Small intestine (tissue), 16 donors: Measurements from ENCODE around the gene OR7E24. TPM values are rescaled to one million over a fixed set of nuclear protein-coding genes. Genes with fewer than 3 reads are reported as not detected.
"Not testable (repeated sequence)": the region's sequence is repeated elsewhere in the genome, so short reads cannot be mapped to it uniquely, and the experiment has no call there.

Experiments used
- DNase-seq, 2 donors: peaks; one replicate each; pipeline versions ENCODE4 v3.0.0 to v3.0.0-alpha.2; 2013
- FAIRE-seq: peaks from 2 replicates; lab custom pipeline; 2012; peaks lifted over from hg19 to GRCh38; lab: Jason Lieb, UNC
- H3K27ac ChIP-seq, 3 donors: one replicate each; pipeline ENCODE4 v1.5.1; 2013; ENCODE audit warnings: low read length in 2 of 3, mild to moderate bottlenecking in 2 of 3, control low read depth in 1 of 3, inconsistent platforms in 1 of 3, low read depth in 1 of 3, moderate library complexity in 1 of 3
- H3K27me3 ChIP-seq, 3 donors: one replicate each; pipeline ENCODE4 v1.6.1; 2013; ENCODE audit warnings: low read length in 3 of 3, inconsistent platforms in 1 of 3; ENCODE audit not compliant: control insufficient read depth in 3 of 3, insufficient read depth in 3 of 3
- H3K36me3 ChIP-seq, 3 donors: one replicate each; pipeline ENCODE4 v1.6.1; 2013; ENCODE audit warnings: low read length in 3 of 3, inconsistent platforms in 1 of 3, low read depth in 1 of 3, mild to moderate bottlenecking in 1 of 3, moderate library complexity in 1 of 3; ENCODE audit not compliant: control insufficient read depth in 3 of 3, insufficient read depth in 2 of 3
- H3K4me1 ChIP-seq, 3 donors: one replicate each; pipeline ENCODE4 v1.6.1; 2013; ENCODE audit warnings: low read length in 2 of 3, inconsistent platforms in 1 of 3, low read depth in 1 of 3, mild to moderate bottlenecking in 1 of 3, moderate library complexity in 1 of 3; ENCODE audit not compliant: control insufficient read depth in 3 of 3, insufficient read depth in 2 of 3
- H3K4me3 ChIP-seq, 3 donors: one replicate each; pipeline ENCODE4 v1.5.1; 2013; ENCODE audit warnings: low read length in 3 of 3, control low read depth in 1 of 3, inconsistent platforms in 1 of 3, low read depth in 1 of 3, mild to moderate bottlenecking in 1 of 3, moderate library complexity in 1 of 3
- H3K9me3 ChIP-seq, 2 donors: one replicate each; pipeline ENCODE4 v1.6.1; 2013; ENCODE audit warnings: low read depth in 1 of 2, low read length in 1 of 2; ENCODE audit not compliant: control insufficient read depth in 2 of 2, insufficient read depth in 1 of 2
- WGBS, 3 donors: extraction: QIAGEN DNeasy Blood & Tissue Kit; methylation state at CpG; one replicate each; pipeline ENCODE4 v1.1.7; 2013; 5-methylcytosine and 5-hydroxymethylcytosine counted together
- long read RNA-seq, 10 donors: transcript quantifications; one replicate each; lab custom pipeline, GENCODE V29; 2026
- polyA plus RNA-seq, 4 donors: library from polyadenylated mRNA; stranded (reverse) in 3 of 4; unstranded in 1 of 4; fragments of 200-250 nt in 3 of 4; fragments of 120-200 nt in 1 of 4; gene quantifications; one replicate each; pipeline versions ENCODE4 v1.2.1 to v1.2.3, GENCODE V29; 2013
- donor health status: healthy with polysubstance abuse.
- donor health status: control.
- donor health status: control.
- donor health status: Bipolar disorder and iron deficiency.
- donor health status: healthy.

Gene OR7E24
- polyA plus RNA-seq: not detected
- long read RNA-seq, donor 1: 0 reads
- long read RNA-seq, donor 2: 0 reads
- long read RNA-seq, donor 3: 0 reads
- long read RNA-seq, donor 4: 0 reads
- long read RNA-seq, donor 5: 0 reads
- long read RNA-seq, donor 6: 0 reads
- long read RNA-seq, donor 7: 0 reads
- long read RNA-seq, donor 8: 0 reads
- long read RNA-seq, donor 9: 0 reads
- long read RNA-seq, donor 10: 0 reads

GRCh38 chr19:9250630-9251029 is at the start of gene OR7E24:
TSS of gene OR7E24 (plus strand) at chr19:9250930. CDS start at chr19:9251044, 114 bp downstream.
- DNase-seq: no peak
- Histone ChIP-seq H3K4me3 (no peak within 1 kb of the TSS), H3K9me3 (peaks cover 0 to 4% of the 10 kb centered on the region in 2 donors), H3K27me3 (no peaks in the 10 kb centered on the region), H3K27ac (no peak within 1 kb of the TSS), H3K36me3 (no peaks in the 10 kb centered on the region), H3K4me1 (no peaks in the 10 kb centered on the region)
- FAIRE-seq: no peak
- WGBS, 3 donors: 77 to 78% (median 78%) methylated on average over 1 of the region's 1 CpG

GRCh38 chr19:9205501-9206113 is 45.1 kb upstream of the OR7E24 start:
- DNase-seq: peak; percentile 60 to 61
- Histone ChIP-seq H3K36me3 (no peaks in the 10 kb centered on the region), H3K27me3 (no peaks in the 10 kb centered on the region), H3K27ac (no peak overlapping the region), H3K4me1 (no peaks in the 10 kb centered on the region), H3K4me3 (no peak overlapping the region), H3K9me3 (no peaks in the 10 kb centered on the region)
- 32 to 33% (median 32%) methylated on average over 13 of the region's 13 CpGs for WGBS, 3 donors
- no peak for FAIRE-seq

- DNase-seq (no peak), FAIRE-seq (no peak)
- 65 to 74% (median 74%) methylated on average over 3 of the region's 3 CpGs for WGBS, 3 donors
- Histone ChIP-seq H3K4me1 (no peaks in the 10 kb centered on the region), H3K36me3 (no peaks in the 10 kb centered on the region), H3K9me3 (no peaks in the 10 kb centered on the region), H3K27me3 (no peaks in the 10 kb centered on the region), H3K4me3 (no peak within 1 kb of the TSS), H3K27ac (no peak within 1 kb of the TSS)
These were observed 31.2 kb upstream of the OR7E24 start, which contains the start of gene OR7D4 for GRCh38 chr19:9219489-9219888. TSS of gene OR7D4 (minus strand) at chr19:9219589. CDS start at chr19:9214837, 4,752 bp downstream.

- Histone ChIP-seq H3K27me3 (no peaks in the 10 kb centered on the region), H3K9me3 (peaks cover 0 to 4% of the 10 kb centered on the region in 2 donors), H3K4me1 (no peaks in the 10 kb centered on the region), H3K27ac (no peak overlapping the region), H3K4me3 (no peak overlapping the region), H3K36me3 (no peaks in the 10 kb centered on the region)
- 77 to 79% (median 78%) methylated on average over 5 of the region's 5 CpGs for whole genome bisulfite sequencing, 3 donors
- DNase-seq (no peak), FAIRE-seq (no peak)
These were observed 506 bp downstream of the OR7E24 start for GRCh38 chr19:9251236-9251635.

GRCh38 chr19:9283485-9283884 is 32.8 kb downstream of the OR7E24 start:
- not testable (repeated sequence) for H3K36me3 ChIP-seq, DNase-seq, H3K27me3 ChIP-seq, H3K27ac ChIP-seq, H3K4me1 ChIP-seq, H3K4me3 ChIP-seq, FAIRE-seq
- WGBS, 3 donors: 18 to 46% (median 46%) methylated on average over 21 to 38 of the region's 38 CpGs
- peaks cover 0 to 16% of the 10 kb centered on the region in 2 donors for H3K9me3 ChIP-seq

GRCh38 chr19:9289231-9289884 is 38.6 kb downstream of the OR7E24 start:
- FAIRE-seq: no peak
- no peak overlapping the region for H3K4me3 ChIP-seq
- H3K4me1 ChIP-seq: no peaks in the 10 kb centered on the region
- no peak for DNase-seq
- H3K9me3 ChIP-seq: peaks cover 1 to 35% of the 10 kb centered on the region in 2 donors
- no peaks in the 10 kb centered on the region for H3K27me3 ChIP-seq
- 96 to 100% (median 96%) methylated on average over 2 of the region's 2 CpGs for WGBS, 3 donors
- no peak overlapping the region for H3K27ac ChIP-seq
- peaks cover 0 to 3% (median 0%) of the 10 kb centered on the region in 3 donors for H3K36me3 ChIP-seq

- Histone ChIP-seq H3K27me3 (no peaks in the 10 kb centered on the region), H3K9me3 (peaks cover 6 to 46% of the 10 kb centered on the region in 2 donors), H3K27ac (no peak overlapping the region), H3K4me1 (no peaks in the 10 kb centered on the region), H3K4me3 (no peak overlapping the region), H3K36me3 (peaks cover 0 to 25% (median 21%) of the 10 kb centered on the region in 3 donors)
- FAIRE-seq (no peak), DNase-seq (no peak)
- WGBS, 3 donors: 95 to 96% (median 95%) methylated on average over 4 of the region's 4 CpGs
These were observed 44.7 kb downstream of the OR7E24 start for GRCh38 chr19:9295411-9295849.

- Histone ChIP-seq H3K4me1 (no peaks in the 10 kb centered on the region), H3K4me3 (no peak overlapping the region), H3K27me3 (no peaks in the 10 kb centered on the region), H3K27ac (no peak overlapping the region), H3K36me3 (peaks cover 0 to 31% (median 23%) of the 10 kb centered on the region in 3 donors), H3K9me3 (peaks cover 6 to 48% of the 10 kb centered on the region in 2 donors)
- FAIRE-seq (no peak), DNase-seq (no peak)
- 93 to 96% (median 95%) methylated on average over 2 of the region's 2 CpGs for WGBS, 3 donors
These were observed 45.6 kb downstream of the OR7E24 start for GRCh38 chr19:9296336-9296735.
